Hepatocyte (in vitro differentiated cells): ENCODE results near the gene PRKAA2. TPM values are rescaled to one million over a fixed set of nuclear protein-coding genes. Genes with fewer than 3 reads are reported as not detected.

Source experiments
- DNase-seq: peaks from one replicate; pipeline ENCODE4 v3.0.0-alpha.2; 2016; ENCODE audit warnings: low spot score
- H2AFZ ChIP-seq: fragments of 200-600 bp; sonication (generic); 2 replicates; pipeline ENCODE4 v1.6.0; 2016; ENCODE audit warnings: antibody characterized with exemption, mild to moderate bottlenecking
- H3K27ac ChIP-seq: fragments of 200-600 bp; sonication (generic); 2 replicates; pipeline ENCODE4 v1.5.1; 2016; ENCODE audit warnings: mild to moderate bottlenecking
- H3K27me3 ChIP-seq: fragments of 200-600 bp; sonication (generic); 2 replicates; pipeline ENCODE4 v1.6.1; 2016
- H3K36me3 ChIP-seq: fragments of 200-600 bp; sonication (generic); replicated peaks from 2 replicates; pipeline ENCODE4 v1.5.1; 2016; ENCODE audit warnings: low read depth; ENCODE audit not compliant: insufficient read depth
- H3K4me1 ChIP-seq: fragments of 200-600 bp; sonication (generic); 2 replicates; pipeline ENCODE4 v1.5.1; 2016; ENCODE audit warnings: mild to moderate bottlenecking, moderate library complexity; ENCODE audit not compliant: insufficient read depth
- H3K4me2 ChIP-seq: fragments of 200-600 bp; sonication (generic); 2 replicates; pipeline ENCODE4 v1.6.0; 2016
- H3K4me3 ChIP-seq: fragments of 200-600 bp; sonication (generic); 2 replicates; pipeline ENCODE4 v1.5.1; 2016; ENCODE audit warnings: mild to moderate bottlenecking
- H3K79me2 ChIP-seq: fragments of 200-600 bp; sonication (generic); 2 replicates; pipeline ENCODE4 v1.6.0; 2017; ENCODE audit warnings: mild to moderate bottlenecking
- H3K9me2 ChIP-seq: fragments of 200-600 bp; sonication (generic); replicated peaks from 2 replicates; pipeline ENCODE4 v1.6.0; 2017; ENCODE audit warnings: mild to moderate bottlenecking; ENCODE audit not compliant: insufficient read depth
- H3K9me3 ChIP-seq: fragments of 200-600 bp; sonication (generic); 2 replicates; pipeline ENCODE4 v1.5.1; 2016; ENCODE audit warnings: low read depth, mild to moderate bottlenecking
- H4K20me1 ChIP-seq: fragments of 200-600 bp; sonication (generic); 2 replicates; pipeline ENCODE4 v1.6.0; 2016; ENCODE audit warnings: mild to moderate bottlenecking; ENCODE audit not compliant: insufficient read depth, poor library complexity, severe bottlenecking
- CTCF ChIP-seq: fragments of 200-600 bp; sonication (generic); IDR thresholded peaks from 2 replicates; pipeline ENCODE4 v1.5.1; 2016; ENCODE audit warnings: antibody characterized with exemption, mild to moderate bottlenecking; ENCODE audit not compliant: poor library complexity
- EZH2 ChIP-seq: fragments of 200-600 bp; sonication (generic); IDR thresholded peaks from 2 replicates; pipeline ENCODE4 v1.6.1; 2016; ENCODE audit warnings: antibody characterized with exemption, mild to moderate bottlenecking, borderline replicate concordance
- EZH2phosphoT487 ChIP-seq: fragments of 200-600 bp; sonication (generic); IDR thresholded peaks from one replicate; pipeline ENCODE4 v1.6.1; 2018; ENCODE audit warnings: antibody characterized with exemption, mild to moderate bottlenecking, low read depth, moderate library complexity; ENCODE audit not compliant: unreplicated experiment, severe bottlenecking
- WGBS: methylation state at CpG from one replicate; pipeline ENCODE4 v1.1.6; 2016; ENCODE audit warnings: low lambda C conversion rate; ENCODE audit errors: missing lambda C conversion rate; 5-methylcytosine and 5-hydroxymethylcytosine counted together
- polyA plus RNA-seq: library from polyadenylated mRNA; unstranded; fragments of >200 nt; fragmentation: Nextera tagmentation; extraction: Ambion mirVana; gene quantifications from 2 replicates; pipeline ENCODE4 v1.2.1, GENCODE V29; 2016
- total RNA-seq: library from RNA; depleted of rRNA; stranded (reverse); fragments of >200 nt; gene quantifications from 2 replicates; pipeline ENCODE4 v1.2.3, GENCODE V29; 2014

PRKAA2 gene
- total and polyA plus RNA-seq, 2 experiments from 2014 or later: 1.8 to 7.7 TPM

GRCh38 chr1:56703747-56704146 is 58.6 kb downstream of the PRKAA2 start:
- WGBS: 97% methylated on average over 1 of the region's 1 CpG
- H3K27me3 ChIP-seq: no peaks in the 10 kb centered on the region
- no peak overlapping the region for H2AFZ ChIP-seq
- no peaks in the 10 kb centered on the region for H3K4me1 ChIP-seq
- TF ChIP-seq EZH2phosphoT487 (no peak), CTCF (no peak), EZH2 (no peak)
- H3K36me3 ChIP-seq: no peaks in the 10 kb centered on the region
- no peaks in the 10 kb centered on the region for H3K79me2 ChIP-seq
- H3K9me2 ChIP-seq: no peaks in the 10 kb centered on the region
- H3K27ac ChIP-seq: no peak overlapping the region
- no peak overlapping the region for H3K4me2 ChIP-seq
- no peak overlapping the region for H3K4me3 ChIP-seq
- peaks cover 4% of the 10 kb centered on the region for H3K9me3 ChIP-seq
- DNase-seq: no peak
- H4K20me1 ChIP-seq: no peaks in the 10 kb centered on the region

GRCh38 chr1:56707379-56707778 is 62.3 kb downstream of the PRKAA2 start:
- Histone ChIP-seq H3K4me3 (no peak overlapping the region), H3K27me3 (no peaks in the 10 kb centered on the region), H3K4me2 (no peak overlapping the region), H2AFZ (no peak overlapping the region), H3K36me3 (no peaks in the 10 kb centered on the region), H3K9me3 (no peaks in the 10 kb centered on the region), H4K20me1 (no peaks in the 10 kb centered on the region), H3K79me2 (no peaks in the 10 kb centered on the region), H3K27ac (no peak overlapping the region), H3K9me2 (no peaks in the 10 kb centered on the region), H3K4me1 (peaks cover 9% of the 10 kb centered on the region)
- WGBS: 90% methylated on average over 4 of the region's 4 CpGs
- TF ChIP-seq CTCF (no peak), EZH2phosphoT487 (no peak), EZH2 (no peak)
- DNase-seq: no peak

- DNase-seq: peak; percentile 68
- Histone ChIP-seq H3K79me2 (no peaks in the 10 kb centered on the region), H3K9me2 (no peaks in the 10 kb centered on the region)
Observed at GRCh38 chr1:56709269-56709880, 64.3 kb downstream of the PRKAA2 start.

More at GRCh38 chr1:56709269-56709880, 64.3 kb downstream of the PRKAA2 start:
- peak; percentile 72 for TF ChIP-seq CTCF
- TF ChIP-seq EZH2: no peak
- TF ChIP-seq EZH2phosphoT487: no peak
- Histone ChIP-seq H3K4me2 (no peak overlapping the region), H3K27ac (no peak overlapping the region), H3K9me3 (no peaks in the 10 kb centered on the region), H3K4me1 (peaks cover 9% of the 10 kb centered on the region), H3K4me3 (no peak overlapping the region), H2AFZ (no peak overlapping the region), H3K36me3 (no peaks in the 10 kb centered on the region), H4K20me1 (no peaks in the 10 kb centered on the region), H3K27me3 (no peaks in the 10 kb centered on the region)
- WGBS: 9% methylated on average over 2 of the region's 2 CpGs
